ENCODE data around the gene FAM163A.

FAM163A gene

DNA sequence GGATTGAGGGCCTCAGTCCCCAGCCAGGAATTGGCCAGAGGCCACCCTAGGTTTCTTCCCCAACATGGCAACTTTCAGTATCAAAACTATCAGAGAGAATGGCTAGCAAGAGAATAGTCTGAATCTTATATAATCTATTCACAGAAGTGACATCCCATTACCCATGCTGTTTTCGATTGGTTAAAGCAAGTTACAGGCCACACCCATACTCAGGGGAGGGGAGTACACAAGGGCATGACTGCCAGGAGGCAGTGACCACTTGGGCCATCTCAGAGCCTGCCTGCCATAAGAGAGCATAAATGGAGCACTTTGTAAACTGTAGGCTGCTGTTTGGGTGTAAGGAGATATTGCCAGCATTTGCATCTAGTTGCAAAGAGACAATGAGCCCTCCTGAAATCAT, 65.4 kb downstream of the FAM163A start:
- no peak for DNase-seq (ENCODE audit: low spot score)
- Histone ChIP-seq H3K4me3 (no peak overlapping the region), H3K27ac (no peak overlapping the region)
- TF ChIP-seq, protein P1, sequence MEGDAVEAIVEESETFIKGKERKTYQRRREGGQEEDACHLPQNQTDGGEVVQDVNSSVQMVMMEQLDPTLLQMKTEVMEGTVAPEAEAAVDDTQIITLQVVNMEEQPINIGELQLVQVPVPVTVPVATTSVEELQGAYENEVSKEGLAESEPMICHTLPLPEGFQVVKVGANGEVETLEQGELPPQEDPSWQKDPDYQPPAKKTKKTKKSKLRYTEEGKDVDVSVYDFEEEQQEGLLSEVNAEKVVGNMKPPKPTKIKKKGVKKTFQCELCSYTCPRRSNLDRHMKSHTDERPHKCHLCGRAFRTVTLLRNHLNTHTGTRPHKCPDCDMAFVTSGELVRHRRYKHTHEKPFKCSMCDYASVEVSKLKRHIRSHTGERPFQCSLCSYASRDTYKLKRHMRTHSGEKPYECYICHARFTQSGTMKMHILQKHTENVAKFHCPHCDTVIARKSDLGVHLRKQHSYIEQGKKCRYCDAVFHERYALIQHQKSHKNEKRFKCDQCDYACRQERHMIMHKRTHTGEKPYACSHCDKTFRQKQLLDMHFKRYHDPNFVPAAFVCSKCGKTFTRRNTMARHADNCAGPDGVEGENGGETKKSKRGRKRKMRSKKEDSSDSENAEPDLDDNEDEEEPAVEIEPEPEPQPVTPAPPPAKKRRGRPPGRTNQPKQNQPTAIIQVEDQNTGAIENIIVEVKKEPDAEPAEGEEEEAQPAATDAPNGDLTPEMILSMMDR (IDR thresholded peaks at IDR 0.05), result no peak

DNA sequence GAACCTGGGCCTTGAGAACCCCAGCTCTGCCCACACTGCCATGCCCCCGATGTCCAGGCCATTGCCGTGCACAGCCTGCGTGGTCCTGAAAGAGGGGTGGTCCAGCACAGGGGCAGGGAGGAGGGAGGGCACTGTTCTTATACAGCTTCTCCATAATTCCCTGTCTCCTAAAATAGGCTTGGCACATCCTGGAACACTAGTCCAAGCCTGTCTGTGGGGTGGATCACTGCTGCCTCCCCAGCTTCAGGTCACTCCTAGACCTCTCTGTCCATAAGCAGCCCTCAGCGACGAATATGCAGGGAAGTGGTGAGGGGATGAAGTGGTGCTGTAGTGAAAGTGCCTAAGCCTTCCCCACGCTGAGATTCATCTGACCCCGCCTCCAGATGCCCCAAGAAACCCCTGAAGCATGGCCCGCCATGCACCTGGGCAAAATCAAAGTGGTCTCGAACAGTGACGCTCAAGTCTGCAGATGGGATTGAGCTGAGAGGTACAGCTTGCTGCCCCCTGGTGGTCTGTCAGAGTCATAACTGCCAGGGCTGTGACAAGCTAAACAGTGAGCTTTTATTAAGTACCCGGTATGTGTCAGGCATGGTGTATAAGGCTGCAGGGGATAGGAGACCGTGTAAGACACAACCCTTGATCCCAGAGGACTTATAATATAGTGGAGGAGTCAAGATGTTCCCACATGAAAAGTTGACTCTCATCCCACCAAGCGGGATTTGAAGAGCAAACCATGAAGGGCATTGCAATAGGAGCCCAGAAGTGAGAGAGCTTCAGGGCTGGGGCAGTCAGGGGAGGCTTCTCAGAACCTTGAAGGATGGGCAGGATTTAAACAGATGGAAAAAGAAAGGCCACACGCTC, 66.6 kb downstream of the FAM163A start:
- H3K4me3 ChIP-seq, result no peak overlapping the region
- TF ChIP-seq, protein P1 (IDR thresholded peaks at IDR 0.05), result peak; percentile 78
- no peak for DNase-seq (ENCODE audit: low spot score)
- H3K27ac ChIP-seq, result no peak overlapping the region

DNA sequence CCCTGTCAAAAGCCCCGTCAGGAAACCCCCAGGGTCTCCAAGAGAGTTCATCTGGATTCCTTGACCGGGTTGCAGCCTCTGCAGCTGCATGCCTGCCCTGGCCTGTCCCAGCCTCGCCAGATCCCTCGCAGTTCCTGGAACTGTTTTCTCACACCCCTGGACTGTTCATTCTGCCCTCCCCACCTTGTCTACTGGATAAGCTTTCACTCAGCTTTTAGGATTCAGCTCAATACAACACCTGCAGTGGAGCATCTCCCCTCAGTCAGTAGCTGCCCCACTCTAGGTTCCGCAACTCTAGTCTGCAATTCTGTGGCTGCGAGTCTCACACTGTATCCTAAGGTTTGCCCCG, 67.2 kb downstream of the FAM163A start:
- DNase-seq (ENCODE audit: low spot score), result no peak
- no peak overlapping the region for H3K27ac ChIP-seq
- TF ChIP-seq, protein P1 (IDR thresholded peaks at IDR 0.05), result no peak
- H3K4me3 ChIP-seq, result no peak overlapping the region

DNA sequence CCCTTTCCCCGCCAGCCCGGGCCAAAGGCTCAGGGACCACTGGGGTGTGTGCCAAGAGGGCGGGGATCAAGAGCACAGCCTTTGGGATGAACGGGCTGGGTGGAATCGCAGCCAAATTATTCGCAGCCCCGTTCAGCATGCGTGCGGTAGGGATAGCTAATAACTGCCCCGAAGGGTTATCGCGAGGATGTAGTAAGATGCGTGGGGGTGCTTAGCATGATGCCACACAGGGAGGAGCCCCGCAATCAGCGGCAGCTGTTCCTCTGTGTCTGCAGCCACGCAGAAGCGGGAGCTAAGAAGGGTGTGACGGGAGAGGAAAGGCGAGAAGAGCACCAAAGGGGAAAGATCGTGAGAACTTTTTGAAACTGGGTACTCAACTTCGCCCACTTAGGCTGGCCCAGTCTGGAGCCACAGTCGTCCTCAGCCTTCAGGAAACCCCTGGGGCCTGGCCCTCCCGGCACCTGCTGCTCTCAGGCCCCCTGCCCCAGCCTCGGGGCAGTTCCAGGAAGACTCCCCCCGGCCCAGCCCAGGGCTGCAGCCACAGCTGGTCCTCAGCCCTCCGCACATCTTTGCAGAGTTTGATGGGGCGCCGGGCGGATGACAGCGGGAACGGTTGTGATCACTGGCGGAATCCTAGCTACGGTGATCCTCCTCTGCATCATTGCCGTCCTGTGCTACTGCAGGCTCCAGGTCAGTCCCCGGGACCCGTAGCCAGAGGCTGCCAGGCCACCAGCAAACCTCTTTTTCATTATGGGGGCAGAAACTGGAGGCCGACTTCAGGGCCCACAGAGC, 69.6 kb downstream of the FAM163A start:
- Histone ChIP-seq H3K27ac (no peak overlapping the region), H3K4me3 (no peak overlapping the region)
- no peak for DNase-seq (ENCODE audit: low spot score)
- TF ChIP-seq, protein P1 (IDR thresholded peaks at IDR 0.05), result no peak

DNA sequence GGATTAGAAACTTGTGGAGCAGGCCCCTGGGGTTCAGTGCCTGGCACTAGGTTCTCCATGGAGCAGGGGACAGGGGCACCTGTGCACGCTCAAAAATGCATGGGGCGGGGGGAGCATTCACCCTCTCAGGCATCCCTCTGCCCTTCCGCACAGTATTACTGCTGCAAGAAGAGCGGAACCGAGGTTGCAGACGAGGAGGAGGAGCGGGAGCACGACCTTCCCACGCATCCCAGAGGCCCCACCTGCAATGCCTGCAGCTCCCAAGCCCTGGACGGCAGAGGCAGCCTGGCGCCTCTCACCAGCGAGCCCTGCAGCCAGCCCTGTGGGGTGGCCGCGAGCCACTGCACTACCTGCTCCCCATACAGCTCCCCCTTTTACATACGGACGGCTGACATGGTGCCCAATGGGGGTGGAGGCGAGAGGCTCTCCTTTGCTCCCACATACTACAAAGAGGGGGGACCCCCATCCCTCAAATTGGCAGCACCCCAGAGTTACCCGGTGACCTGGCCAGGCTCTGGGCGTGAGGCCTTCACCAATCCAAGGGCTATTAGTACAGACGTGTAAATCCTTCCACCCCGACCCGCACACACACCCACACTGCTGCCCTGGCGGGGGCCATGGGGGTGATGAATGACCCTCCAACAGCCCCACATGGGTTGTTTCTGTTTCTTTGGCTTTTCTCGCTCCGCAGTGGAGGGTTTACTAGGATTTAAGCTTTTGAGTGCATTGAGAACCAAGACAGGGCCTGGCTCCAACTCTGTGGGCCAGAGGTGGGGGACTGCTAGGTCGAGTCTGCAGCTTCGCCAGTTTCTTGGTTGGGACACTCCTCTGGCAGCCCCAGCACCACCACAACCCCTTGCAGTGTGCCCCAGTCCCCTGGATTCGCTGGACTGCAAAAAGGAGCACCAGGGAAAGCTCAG, 70.8 kb downstream of the FAM163A start:
- TF ChIP-seq, protein P1 (IDR thresholded peaks at IDR 0.05), result no peak
- no peak overlapping the region for H3K27ac ChIP-seq
- no peak for DNase-seq (ENCODE audit: low spot score)

DNA sequence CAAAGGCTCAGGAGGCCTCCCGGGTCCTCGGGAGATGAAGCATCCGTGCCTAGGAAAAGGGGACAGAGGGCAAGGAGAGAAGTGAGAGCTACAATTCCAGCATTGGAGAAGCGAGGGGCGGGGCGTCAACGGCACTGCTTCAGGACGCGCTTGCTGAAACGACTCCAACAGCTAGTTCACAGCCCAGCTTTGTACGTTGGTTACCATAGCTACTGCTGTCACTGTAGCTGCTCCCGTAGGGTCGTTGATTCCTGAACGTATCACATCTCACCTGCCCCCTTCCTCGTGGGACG, 71.4 kb downstream of the FAM163A start:
- TF ChIP-seq, protein P1 (IDR thresholded peaks at IDR 0.05), result no peak
- DNase-seq (ENCODE audit: low spot score), result no peak
- H3K4me3 ChIP-seq, result peak overlapping the region; percentile 72
- H3K27ac ChIP-seq, result no peak overlapping the region

More for the DNA sequence above, 70.8 kb downstream of the FAM163A start:
- H3K4me3 ChIP-seq, result peak overlapping the region; percentile 72
